AG04449 (cell line): ENCODE results near the gene SDHAF2.
"Not testable (repeated sequence)": the region's sequence is repeated elsewhere in the genome, so short reads cannot be mapped to it uniquely, and the experiment has no call there.

ENCODE experiments used
- CTCF ChIA-PET: fragments of 350-600 bp; formaldehyde crosslinking; extraction: SDS; loops from one replicate; lab custom pipeline; 2021; ENCODE audit warnings: antibody characterized with exemption; lab: Yijun Ruan, JAX
- POLR2A ChIA-PET: fragments of 400-600, 350-600 bp; formaldehyde crosslinking; extraction: SDS; loops from one replicate; lab custom pipeline; 2020; ENCODE audit warnings: antibody characterized with exemption, inconsistent platforms; lab: Yijun Ruan, JAX
- DNase-seq: peaks from one replicate; pipeline ENCODE4 v3.0.0-alpha.2; 2010; ENCODE audit warnings: low read depth, low spot score
- H3K4me3 ChIP-seq: 2 replicates; pipeline ENCODE4 v1.5.1; 2011; ENCODE audit warnings: low read depth, mild to moderate bottlenecking, control low read depth, low read length
- CTCF ChIP-seq: IDR thresholded peaks from one replicate; pipeline ENCODE4 v1.5.1; 2011; ENCODE audit warnings: mild to moderate bottlenecking, moderate library complexity, low read length, control low read depth, inconsistent platforms; ENCODE audit not compliant: insufficient read depth; ENCODE audit errors: missing control alignments

SDHAF2 gene

GRCh38 chr11:61429691-61430582 is at the start of gene SDHAF2, which contains the start of gene CPSF7:
SDHAF2 (plus strand) TSS chr11:61430124; CDS start chr11:61430147, 23 bp downstream.
CPSF7 (minus strand) TSS chr11:61429975; CDS start chr11:61429235, 740 bp downstream.
- no peak for TF ChIP-seq CTCF

DNA sequence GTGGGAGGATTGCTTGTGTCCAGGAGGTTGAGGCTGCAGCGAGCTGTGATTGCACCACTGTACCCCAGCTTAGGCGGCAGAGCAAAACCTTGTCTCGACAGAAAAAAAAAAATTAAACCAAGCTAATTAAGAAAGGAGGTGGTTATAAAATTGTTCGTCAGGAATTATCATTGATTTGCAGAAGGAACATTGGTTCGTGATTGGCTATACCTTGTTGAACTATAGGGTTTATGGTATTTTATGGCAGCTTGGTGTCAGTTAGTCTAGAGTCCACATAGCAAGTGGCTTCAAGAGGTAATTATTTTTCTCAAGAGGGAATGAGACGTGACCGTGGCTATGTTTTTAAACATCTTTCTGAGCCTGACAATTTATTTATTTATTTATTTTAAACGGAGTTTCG is 49.0 kb upstream of the SDHAF2 start:
- DNase-seq, result no peak
- H3K4me3 ChIP-seq, result no peak overlapping the region
- ChIA-PET POLR2A (interaction anchor here (0.7 to 2.6 kb wide), 2 partner anchors 19 to 47 kb away, joined by 6 to 9 read pairs; partner anchors contain the start of genes CYB561A3 and TMEM138), CTCF (interaction anchor here (0.7 to 25.4 kb wide), 5 partner anchors 18 to 127 kb away, joined by 3 to 926 read pairs (median 150); partner anchors contain the start of genes CYB561A3, DDB1, TKFC and TMEM138)
- TF ChIP-seq CTCF, result no peak

More at GRCh38 chr11:61429691-61430582, at the start of gene SDHAF2, which contains the start of gene CPSF7:
- ChIA-PET POLR2A (interaction anchor here (0.9 to 1.3 kb wide), 5 partner anchors 13 to 68 kb away, joined by 3 to 9 read pairs (median 3); partner anchors contain the start of genes TMEM138 and TMEM216), CTCF (interaction anchor here (0.7 to 5.6 kb wide), 9 partner anchors 9 to 209 kb away, joined by 3 to 40 read pairs (median 6); no protein-coding TSS in a partner anchor)
- H3K4me3 ChIP-seq, result peak within 1 kb of the TSS; percentile 99
- peak; percentile 63 for DNase-seq

DNA sequence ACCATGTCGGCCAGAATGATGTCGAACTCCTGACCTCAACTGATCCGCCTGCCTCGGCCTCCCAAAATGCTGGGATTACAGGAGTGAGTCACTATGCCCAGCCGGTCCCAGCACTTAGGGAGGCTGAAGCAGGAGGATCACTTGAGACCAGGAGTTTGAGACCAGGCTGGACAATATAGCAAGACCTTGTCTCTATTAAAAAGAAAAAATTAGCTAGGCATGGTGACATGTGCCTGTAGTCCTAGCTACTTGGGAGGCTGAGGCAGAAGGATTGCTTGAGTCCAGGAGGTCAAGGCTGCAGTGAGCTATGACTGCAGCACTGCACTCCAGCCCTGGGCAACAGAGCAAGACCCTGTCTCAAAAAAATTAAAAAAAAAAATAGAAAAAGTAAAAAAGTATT is 46.1 kb upstream of the SDHAF2 start:
- ChIA-PET POLR2A (interaction anchor here (0.7 kb wide), 1 partner anchor 46 kb away, joined by 3 read pairs; no protein-coding TSS in a partner anchor), CTCF (interaction anchor here (1.2 to 25.4 kb wide), 10 partner anchors 9 to 130 kb away, joined by 3 to 926 read pairs (median 36); partner anchors contain the start of genes CYB561A3, DDB1, TKFC and TMEM138)
- not testable (repeated sequence) for H3K4me3 ChIP-seq, DNase-seq

DNA sequence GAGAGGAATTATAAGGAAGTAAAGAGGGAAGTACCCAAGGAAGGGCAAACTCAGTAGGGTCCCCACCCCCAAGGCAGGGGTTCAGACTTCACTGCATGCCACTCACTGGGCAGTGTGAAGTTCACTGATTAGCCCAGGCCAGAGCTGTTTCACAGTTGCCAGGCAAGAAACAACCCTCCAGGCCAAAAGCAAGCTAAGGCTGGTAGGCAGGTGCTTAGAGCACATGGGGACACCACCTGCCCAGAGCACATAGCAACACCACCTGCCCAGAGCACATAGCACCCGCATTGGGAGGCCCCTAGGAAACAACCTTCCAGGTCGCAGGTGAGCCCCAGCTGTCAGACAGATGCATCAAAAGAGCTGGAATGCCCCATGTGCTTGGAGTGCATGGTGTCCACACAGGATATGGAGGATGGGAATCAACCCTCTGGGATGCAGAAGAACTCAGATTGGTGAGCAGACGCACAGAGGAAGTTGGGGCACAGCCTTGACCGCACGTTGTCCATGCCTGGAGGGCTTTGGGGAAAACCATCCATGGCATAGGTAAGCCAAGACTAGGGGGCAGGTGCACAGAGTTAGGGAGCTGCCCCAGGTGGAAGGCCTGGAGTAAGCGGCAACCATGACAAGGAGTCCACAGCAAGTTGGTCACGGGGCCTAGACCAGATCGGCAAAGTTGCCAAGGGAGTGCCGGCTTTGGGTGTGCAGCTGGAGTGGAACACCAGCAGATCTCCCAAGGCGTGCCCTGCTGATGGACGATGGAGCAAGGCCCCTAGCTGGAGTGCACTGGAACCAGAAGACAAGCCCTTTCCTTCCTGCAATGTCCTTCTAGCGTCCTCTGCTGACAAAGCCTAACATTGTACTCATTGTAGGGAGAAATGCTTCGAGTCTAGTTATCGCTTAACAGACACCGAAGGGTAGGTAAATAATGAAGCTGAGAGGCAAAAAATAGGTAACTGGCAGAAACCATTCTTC is 45.4 kb upstream of the SDHAF2 start:
- POLR2A ChIA-PET, result interaction anchor here (0.7 kb wide), 2 partner anchors 46 to 48 kb away, joined by 3 to 5 read pairs; no protein-coding TSS in a partner anchor

GRCh38 chr11:61390161-61390560 is 39.8 kb upstream of the SDHAF2 start:
- CTCF ChIA-PET, result interaction anchor here (2.4 to 25.4 kb wide), 4 partner anchors 8 to 52 kb away, joined by 7 to 926 read pairs (median 14); partner anchors contain the start of genes CYB561A3, DDB1, TKFC and TMEM138
- no peak overlapping the region for H3K4me3 ChIP-seq
- POLR2A ChIA-PET, result no interaction called here
- TF ChIP-seq CTCF, result no peak
- DNase-seq, result no peak

More for the DNA sequence above, 45.4 kb upstream of the SDHAF2 start:
- TF ChIP-seq CTCF, result peak; percentile 32
- CTCF ChIA-PET, result interaction anchor here (1.0 to 25.4 kb wide), 20 partner anchors 9 to 415 kb away, joined by 3 to 926 read pairs (median 8); partner anchors contain the start of genes CYB561A3, DDB1, TKFC and TMEM138
- DNase-seq, result no peak
- no peak overlapping the region for H3K4me3 ChIP-seq
